Activated CD8-positive, alpha-beta T cell treated with anti-CD3 and anti-CD28 coated beads for 36 hours (primary cell): ENCODE data around the gene SYNC. TPM values are rescaled to one million over a fixed set of nuclear protein-coding genes. Genes with fewer than 3 reads are reported as not detected.

Experiments
- ATAC-seq: fragments of 200-7000 bp; cut with Tn5 transposase; one replicate; pipeline ENCODE4 v1.10.0; 2021; ENCODE audit warnings: mild to moderate bottlenecking, moderate library complexity
- CTCF ChIA-PET: fragments of 350-600 bp; sonication (Branson Sonifier 250); formaldehyde crosslinking; loops from one replicate; lab custom pipeline; 2021; ENCODE audit warnings: antibody characterized with exemption; lab: Charles Lee
- POLR2A ChIA-PET: fragments of 350-600 bp; sonication (Branson Sonifier 250); formaldehyde crosslinking; loops from one replicate; lab custom pipeline; 2021; ENCODE audit warnings: antibody characterized with exemption; lab: Charles Lee
- DNase-seq: peaks from one replicate; pipeline ENCODE4 v3.0.0-alpha.2; 2020
- H3K27ac Mint-ChIP-seq: one replicate; pipeline ENCODE4 v1.8.0; 2021; ENCODE audit warnings: mild to moderate bottlenecking, mixed read lengths
- H3K27me3 Mint-ChIP-seq: one replicate; pipeline ENCODE4 v1.8.0; 2021; ENCODE audit warnings: mixed read lengths
- H3K36me3 Mint-ChIP-seq: one replicate; pipeline ENCODE4 v1.8.0; 2021; ENCODE audit warnings: low read depth, mixed read lengths
- H3K4me1 Mint-ChIP-seq: one replicate; pipeline ENCODE4 v1.8.0; 2021; ENCODE audit warnings: low read depth, mixed read lengths
- H3K4me3 Mint-ChIP-seq: one replicate; pipeline ENCODE4 v1.8.0; 2021; ENCODE audit warnings: mild to moderate bottlenecking, moderate library complexity, mixed read lengths
- H3K9me3 Mint-ChIP-seq: one replicate; pipeline ENCODE4 v1.8.0; 2021; ENCODE audit warnings: mixed read lengths
- CTCF ChIP-seq: fragments of 200-600 bp; IDR thresholded peaks from one replicate; pipeline ENCODE4 v1.8.0; 2022; ENCODE audit warnings: antibody characterized with exemption, mild to moderate bottlenecking
- intact Hi-C: fragments of 100-400 bp; cut with micrococcal nuclease; formaldehyde crosslinking; loops from one replicate; pipeline ENCODE4 v1.10.0; 2022
- total RNA-seq, 2 experiments: library from RNA; stranded (reverse); gene quantifications; one replicate each; pipeline ENCODE4 v1.2.3, GENCODE V29; 2021

The SYNC gene
- total RNA-seq, 2 experiments from 2014 or later, result not detected

- peaks cover under 1% of the 10 kb centered on the region for H3K27me3 Mint-ChIP-seq
- intact Hi-C loops, result no loop called here
- POLR2A ChIA-PET, result no interaction called here
- H3K27ac Mint-ChIP-seq, result no peak overlapping the region
- H3K9me3 Mint-ChIP-seq, result no peaks in the 10 kb centered on the region
- CTCF ChIA-PET, result interaction anchor here (1.7 to 2.5 kb wide), 2 partner anchors 26 to 36 kb away, joined by 6 to 13 read pairs; no protein-coding TSS in a partner anchor
- H3K4me3 Mint-ChIP-seq, result no peak overlapping the region
- no peaks in the 10 kb centered on the region for H3K36me3 Mint-ChIP-seq
- H3K4me1 Mint-ChIP-seq, result peaks cover 4% of the 10 kb centered on the region
- DNase-seq (no peak), ATAC-seq (no peak)
- no peak for TF ChIP-seq CTCF
Measured at GRCh38 chr1:32748348-32748747, 45.8 kb upstream of the SYNC start.

- intact Hi-C loops, result no loop called here
- Mint-ChIP-seq H3K9me3 (no peaks in the 10 kb centered on the region), H3K4me1 (no peaks in the 10 kb centered on the region), H3K4me3 (no peak overlapping the region), H3K27ac (no peak overlapping the region), H3K27me3 (peaks cover 14% of the 10 kb centered on the region), H3K36me3 (no peaks in the 10 kb centered on the region)
- no peak for TF ChIP-seq CTCF
- POLR2A ChIA-PET, result no interaction called here
- CTCF ChIA-PET, result interaction anchor here (1.4 to 2.5 kb wide), 3 partner anchors 25 to 130 kb away, joined by 3 to 13 read pairs (median 3); no protein-coding TSS in a partner anchor
- DNase-seq, result no peak
- no peak for ATAC-seq
Measured at GRCh38 chr1:32746130-32746529, 43.6 kb upstream of the SYNC start.

GRCh38 chr1:32744071-32744425 is 41.5 kb upstream of the SYNC start:
- CTCF ChIA-PET, result interaction anchor here (0.6 to 2.3 kb wide), 3 partner anchors 29 to 149 kb away, joined by 3 to 9 read pairs (median 3); no protein-coding TSS in a partner anchor

GRCh38 chr1:32743380-32744070 is 41.0 kb upstream of the SYNC start:
- ChIA-PET CTCF (interaction anchor here (0.6 to 2.3 kb wide), 4 partner anchors 29 to 150 kb away, joined by 3 to 9 read pairs (median 4); no protein-coding TSS in a partner anchor), POLR2A (no interaction called here)
- ATAC-seq, result no peak
- TF ChIP-seq CTCF, result no peak
- H3K4me3 Mint-ChIP-seq, result no peak overlapping the region
- no peak overlapping the region for H3K27ac Mint-ChIP-seq
- no peaks in the 10 kb centered on the region for H3K36me3 Mint-ChIP-seq
- intact Hi-C loops, result no loop called here
- H3K9me3 Mint-ChIP-seq, result no peaks in the 10 kb centered on the region
- no peaks in the 10 kb centered on the region for H3K4me1 Mint-ChIP-seq
- no peak for DNase-seq
- H3K27me3 Mint-ChIP-seq, result peaks cover 18% of the 10 kb centered on the region

More at GRCh38 chr1:32744071-32744425, 41.5 kb upstream of the SYNC start:
- DNase-seq, result no peak
- Mint-ChIP-seq H3K27ac (no peak overlapping the region), H3K36me3 (no peaks in the 10 kb centered on the region), H3K4me1 (no peaks in the 10 kb centered on the region), H3K27me3 (peaks cover 18% of the 10 kb centered on the region), H3K9me3 (no peaks in the 10 kb centered on the region), H3K4me3 (no peak overlapping the region)
- intact Hi-C loops, result no loop called here
- ATAC-seq, result no peak
- no peak for TF ChIP-seq CTCF
- POLR2A ChIA-PET, result no interaction called here

GRCh38 chr1:32742956-32743355 is 40.4 kb upstream of the SYNC start:
- ChIA-PET POLR2A (interaction anchor here (0.6 kb wide), 1 partner anchor 92 kb away, joined by 5 read pairs; no protein-coding TSS in a partner anchor), CTCF (interaction anchor here (1.0 to 1.4 kb wide), 3 partner anchors 31 to 44 kb away, joined by 4 to 6 read pairs (median 4); no protein-coding TSS in a partner anchor)
- TF ChIP-seq CTCF, result no peak
- intact Hi-C loops, result no loop called here
- ATAC-seq (no peak), DNase-seq (no peak)
- Mint-ChIP-seq H3K27ac (no peak overlapping the region), H3K4me1 (no peaks in the 10 kb centered on the region), H3K36me3 (no peaks in the 10 kb centered on the region), H3K27me3 (peaks cover 18% of the 10 kb centered on the region), H3K4me3 (peak overlapping the region; percentile 38), H3K9me3 (no peaks in the 10 kb centered on the region)
